Skin epidermis (tissue), 12 donors: Measurements from ENCODE around the gene RERE.

Experiments used
- H3K27ac ChIP-seq, 21 experiments: fragments of 200-600 bp; sonication (generic) in 11 of 21; one replicate each; pipeline ENCODE4 v1.5.0; 2020; ENCODE audit warnings: mild to moderate bottlenecking in 3 of 21, inconsistent platforms in 2 of 21, moderate library complexity in 2 of 21
- H3K4me3 ChIP-seq, 7 experiments: fragments of 200-600 bp; sonication (generic) in 2 of 7; one replicate each; pipeline ENCODE4 v1.5.0; 2020; ENCODE audit warnings: inconsistent platforms in 2 of 7, mild to moderate bottlenecking in 2 of 7, moderate library complexity in 1 of 7

RERE gene

GRCh38 chr1:8662380-8663072 lies 154.9 kb downstream of the RERE start:
- Histone ChIP-seq H3K27ac (peak overlapping the region in 8 of 21 experiments; percentile 9 to 75 (median 48)), H3K4me3 (no peak overlapping the region)

GRCh38 chr1:8661185-8662110 lies 156.0 kb downstream of the RERE start:
- H3K4me3 ChIP-seq, result no peak overlapping the region
- peak overlapping the region in 16 of 21 experiments; percentile 10 to 75 (median 50) for H3K27ac ChIP-seq

- peak overlapping the region in 17 of 21 experiments; percentile 7 to 75 (median 43) for H3K27ac ChIP-seq
- H3K4me3 ChIP-seq, result no peak overlapping the region
Observed at GRCh38 chr1:8660411-8660828, 157.0 kb downstream of the RERE start.

DNA sequence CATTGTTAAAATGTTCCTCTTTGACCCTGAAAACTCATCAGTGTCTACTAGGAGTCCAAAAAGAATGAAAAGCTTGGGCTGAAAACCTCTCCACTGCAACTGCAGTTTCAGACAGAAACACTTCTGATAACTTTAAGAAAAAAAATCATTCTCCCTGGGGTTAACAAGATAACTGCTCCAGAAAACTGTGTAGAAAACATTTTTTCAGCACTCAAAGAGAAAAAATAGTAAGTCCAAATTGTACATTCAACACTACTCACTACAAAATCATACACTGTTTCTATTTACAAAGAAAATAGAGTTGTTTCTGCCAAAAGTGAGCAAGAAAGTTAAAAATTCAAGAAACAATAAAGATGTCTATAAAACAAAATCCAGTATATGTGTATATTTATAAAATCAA lies 157.8 kb downstream of the RERE start:
- H3K27ac ChIP-seq, result no peak overlapping the region
- no peak overlapping the region for H3K4me3 ChIP-seq

GRCh38 chr1:8653878-8654277 lies 163.6 kb downstream of the RERE start:
- Histone ChIP-seq H3K27ac (no peak overlapping the region), H3K4me3 (no peak overlapping the region)

DNA sequence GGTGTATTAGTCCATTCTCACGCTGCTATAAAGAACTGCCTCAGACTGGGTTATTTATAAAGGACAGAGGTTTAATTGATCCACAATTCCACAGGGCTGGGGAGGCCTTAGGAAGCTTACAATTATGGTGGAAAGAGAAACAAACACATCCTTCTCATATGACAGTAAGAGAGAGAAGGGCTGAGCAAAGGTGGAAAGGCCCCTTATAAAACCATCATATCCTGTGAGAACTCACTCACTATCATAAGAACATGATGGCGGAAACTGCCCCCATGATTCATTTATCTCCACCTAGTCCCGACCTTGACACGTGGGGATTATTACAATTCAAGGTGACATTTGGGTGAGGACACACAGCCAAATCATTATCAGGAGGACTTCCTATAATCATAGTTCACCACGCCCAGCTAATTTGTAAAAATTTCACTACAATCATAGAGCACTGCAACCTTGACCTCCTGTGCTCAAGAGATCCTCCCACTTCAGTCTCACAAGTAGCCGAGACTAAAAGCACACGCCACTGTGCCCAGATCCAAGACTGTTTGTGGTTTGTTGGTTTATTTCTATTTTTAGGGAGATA lies 164.9 kb downstream of the RERE start:
- Histone ChIP-seq H3K4me3 (no peak overlapping the region), H3K27ac (peak overlapping the region in 4 of 21 experiments; percentile 34 to 67 (median 47))

DNA sequence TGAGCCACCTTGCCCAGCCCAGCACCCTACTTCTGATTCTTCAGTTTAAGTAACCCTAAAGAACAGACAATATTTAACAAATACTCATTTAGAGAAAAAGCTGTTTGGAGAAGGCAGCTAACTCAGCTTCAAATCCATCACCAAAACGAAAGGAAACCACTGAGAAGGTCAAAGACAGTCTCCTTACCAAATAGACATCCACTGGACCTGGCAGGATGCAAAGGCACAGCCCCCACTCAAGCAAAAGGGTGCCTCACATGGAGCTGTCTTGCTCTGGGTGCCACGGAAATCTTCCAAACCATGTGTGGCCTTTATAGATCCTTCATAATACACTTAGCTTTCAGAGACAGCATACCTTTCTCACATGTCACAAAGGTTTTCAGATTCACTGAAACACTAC lies 165.5 kb downstream of the RERE start:
- H3K27ac ChIP-seq, result peak overlapping the region in 7 of 21 experiments; percentile 3 to 67 (median 34)

DNA sequence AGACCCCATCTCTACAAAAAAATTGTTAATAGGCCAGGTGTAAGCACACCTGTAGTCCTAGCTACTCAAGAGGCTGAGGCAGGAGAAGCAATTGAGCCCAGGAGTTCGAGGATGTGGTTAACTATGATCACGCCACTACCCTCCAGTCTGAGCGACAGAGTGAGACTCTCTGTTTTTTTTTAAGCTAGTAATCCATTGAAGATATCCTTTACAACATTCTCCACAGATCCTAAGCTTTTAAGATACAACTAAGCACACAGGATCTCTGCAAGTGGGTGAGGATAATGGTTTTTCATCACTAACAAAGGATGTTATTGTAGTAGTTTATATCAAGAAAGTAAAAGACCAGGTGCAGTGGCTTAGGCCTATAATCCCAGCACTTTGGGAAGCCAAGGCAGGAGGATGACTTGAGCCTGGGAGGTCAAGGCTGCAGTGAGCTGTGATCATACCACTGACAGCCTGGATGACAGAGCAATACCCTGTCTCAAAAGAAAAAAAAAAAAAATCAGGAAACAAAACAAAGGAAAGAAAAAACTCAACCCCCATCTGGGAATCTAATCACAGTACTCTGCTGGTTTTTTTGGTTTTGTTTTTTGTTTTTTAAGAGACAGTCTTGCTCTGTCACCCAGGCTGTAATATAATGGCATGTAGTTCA lies 166.1 kb downstream of the RERE start:
- no peak overlapping the region for H3K4me3 ChIP-seq
- H3K27ac ChIP-seq, result peak overlapping the region in 7 of 21 experiments; percentile 3 to 67 (median 34)

More for the DNA sequence above, 165.5 kb downstream of the RERE start:
- H3K4me3 ChIP-seq, result no peak overlapping the region

DNA sequence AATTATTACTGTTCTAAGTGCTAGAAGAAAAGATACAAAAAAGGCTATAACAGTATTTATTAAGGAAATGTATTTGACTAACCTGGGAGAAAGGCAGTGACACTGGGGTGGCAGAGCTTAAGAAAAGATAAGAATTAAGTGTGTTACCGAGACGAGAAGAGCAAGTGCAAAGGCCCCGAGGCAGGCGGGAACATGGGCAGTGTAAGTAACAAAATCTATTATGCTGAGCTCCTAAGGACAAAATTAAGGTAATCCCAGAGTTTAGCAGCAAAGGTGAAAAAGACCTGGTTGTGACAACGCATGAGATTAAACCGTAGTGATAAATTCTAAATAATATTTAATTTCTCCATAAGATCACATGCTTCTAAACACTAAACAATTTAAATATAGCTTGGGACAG lies 167.6 kb downstream of the RERE start:
- Histone ChIP-seq H3K27ac (no peak overlapping the region), H3K4me3 (no peak overlapping the region)

- Histone ChIP-seq H3K27ac (no peak overlapping the region), H3K4me3 (no peak overlapping the region)
Observed at GRCh38 chr1:8649027-8649426, 168.4 kb downstream of the RERE start.

- no peak overlapping the region for H3K4me3 ChIP-seq
- H3K27ac ChIP-seq, result no peak overlapping the region
Observed at GRCh38 chr1:8646996-8647395, 170.4 kb downstream of the RERE start.

DNA sequence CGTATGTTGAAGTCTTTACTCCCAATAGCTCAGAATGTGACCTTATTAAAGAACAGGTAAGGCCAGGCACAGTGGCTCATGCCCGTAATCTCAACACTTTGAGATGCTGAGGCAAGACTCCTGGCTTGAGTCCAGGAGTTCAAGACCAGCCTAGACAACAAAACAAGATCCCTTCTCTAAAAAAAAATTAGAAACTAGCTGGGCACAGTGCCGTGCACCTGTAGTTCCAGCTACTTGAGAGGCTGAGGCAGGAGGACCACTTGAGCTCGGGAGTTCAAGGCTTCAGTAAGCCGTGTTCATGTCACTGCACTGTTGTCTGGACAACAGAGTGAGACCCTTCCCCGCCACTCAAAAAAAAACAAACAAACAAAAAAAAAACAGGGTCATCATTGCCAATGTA lies 171.3 kb downstream of the RERE start:
- H3K4me3 ChIP-seq, result no peak overlapping the region
- no peak overlapping the region for H3K27ac ChIP-seq

DNA sequence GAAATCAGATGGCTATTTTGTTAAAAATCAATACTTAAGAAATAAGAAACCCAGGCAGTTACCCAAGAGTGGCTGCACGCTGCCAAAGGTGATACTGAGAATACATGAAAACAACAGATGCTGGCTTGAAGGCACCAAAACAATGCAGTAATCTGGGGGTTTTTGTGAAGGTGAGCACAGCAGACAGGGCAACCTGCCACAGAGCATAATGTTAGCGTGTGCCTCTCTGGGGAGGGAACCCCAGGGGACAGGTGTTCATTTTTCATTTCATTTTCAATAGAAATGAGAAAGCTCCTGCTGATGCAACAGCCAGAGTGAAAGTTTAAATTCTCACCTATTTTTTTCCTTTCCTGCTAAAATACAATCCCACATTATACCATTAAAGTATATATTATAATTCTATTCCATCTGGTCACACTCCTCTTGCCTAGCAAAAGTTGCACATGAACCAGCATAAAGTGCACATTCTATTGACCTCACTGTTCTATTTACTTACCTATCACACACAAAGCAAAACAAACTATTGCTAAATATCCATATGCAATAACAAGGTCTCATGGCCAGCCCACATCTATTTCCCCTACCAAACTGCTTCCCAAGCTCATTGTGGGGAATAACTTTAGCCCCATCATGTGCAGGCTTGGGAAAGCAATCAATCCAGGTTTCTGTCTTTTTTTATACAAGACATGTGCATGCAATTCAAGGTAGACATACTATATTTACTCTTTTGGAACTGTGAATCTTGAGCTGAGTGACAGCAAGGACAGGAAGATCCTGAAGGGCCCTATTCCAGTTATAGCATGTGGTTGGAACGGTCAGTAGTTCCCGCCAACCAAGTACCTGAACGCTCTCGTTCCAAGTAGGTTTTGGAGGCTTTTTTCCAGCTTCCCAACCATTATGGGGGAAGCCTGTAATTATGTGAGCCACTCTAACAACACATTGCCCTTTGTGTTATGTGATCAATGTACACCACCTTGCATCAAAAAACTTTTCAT lies 173.6 kb downstream of the RERE start:
- H3K4me3 ChIP-seq, result no peak overlapping the region

GRCh38 chr1:8642114-8642513 lies 175.3 kb downstream of the RERE start:
- Histone ChIP-seq H3K4me3 (no peak overlapping the region), H3K27ac (no peak overlapping the region)

More for the DNA sequence above, 173.6 kb downstream of the RERE start:
- no peak overlapping the region for H3K27ac ChIP-seq

DNA sequence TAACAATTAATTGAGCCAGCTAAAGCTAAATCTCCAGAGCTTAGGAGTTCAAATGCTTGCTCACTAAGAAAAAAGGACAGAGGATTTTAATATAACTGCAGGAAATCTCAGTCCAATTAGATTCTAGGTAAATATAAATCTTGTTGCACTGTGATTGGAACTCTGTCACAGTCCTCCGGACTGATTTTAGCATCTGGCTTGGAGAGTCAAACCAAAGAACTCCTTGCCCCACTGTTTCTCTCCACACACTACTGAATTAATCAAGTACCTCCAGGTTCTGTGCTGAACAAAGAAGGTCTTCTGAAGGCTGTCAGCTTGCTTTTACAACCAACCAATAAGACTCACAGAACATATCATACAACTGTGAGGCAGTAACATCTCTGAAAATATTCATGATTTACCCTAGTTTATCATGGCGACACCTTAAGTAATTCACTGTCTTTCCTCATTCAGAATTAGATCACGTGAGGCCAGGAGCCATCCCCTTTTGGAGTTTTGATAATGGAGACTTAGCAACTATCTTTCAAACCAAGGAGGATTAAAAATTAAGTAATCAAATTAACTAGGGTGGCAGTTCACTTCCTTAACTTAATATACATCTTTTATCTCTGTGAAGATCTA lies 176.0 kb downstream of the RERE start:
- H3K27ac ChIP-seq, result no peak overlapping the region
- H3K4me3 ChIP-seq, result no peak overlapping the region

DNA sequence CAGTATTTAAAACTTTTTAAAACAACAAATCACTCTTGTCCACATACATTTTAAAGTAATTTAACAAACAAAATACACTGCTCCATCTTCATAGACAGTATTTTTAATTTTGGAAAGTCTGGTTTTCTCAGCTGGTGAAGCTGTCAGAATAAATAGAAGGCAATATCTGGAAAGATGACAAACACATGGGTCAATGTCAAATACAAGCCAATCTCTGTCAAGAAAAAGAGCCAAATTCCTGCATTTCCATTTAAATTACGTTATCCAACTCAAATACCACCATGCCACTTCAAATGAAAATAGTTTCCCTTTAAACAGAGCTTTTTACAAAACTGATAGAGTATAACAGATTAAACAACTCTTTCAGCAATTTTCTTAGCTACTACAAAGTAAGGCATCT lies 176.5 kb downstream of the RERE start:
- Histone ChIP-seq H3K4me3 (no peak overlapping the region), H3K27ac (no peak overlapping the region)

GRCh38 chr1:8639148-8639547 lies 178.3 kb downstream of the RERE start:
- Histone ChIP-seq H3K27ac (no peak overlapping the region), H3K4me3 (no peak overlapping the region)

DNA sequence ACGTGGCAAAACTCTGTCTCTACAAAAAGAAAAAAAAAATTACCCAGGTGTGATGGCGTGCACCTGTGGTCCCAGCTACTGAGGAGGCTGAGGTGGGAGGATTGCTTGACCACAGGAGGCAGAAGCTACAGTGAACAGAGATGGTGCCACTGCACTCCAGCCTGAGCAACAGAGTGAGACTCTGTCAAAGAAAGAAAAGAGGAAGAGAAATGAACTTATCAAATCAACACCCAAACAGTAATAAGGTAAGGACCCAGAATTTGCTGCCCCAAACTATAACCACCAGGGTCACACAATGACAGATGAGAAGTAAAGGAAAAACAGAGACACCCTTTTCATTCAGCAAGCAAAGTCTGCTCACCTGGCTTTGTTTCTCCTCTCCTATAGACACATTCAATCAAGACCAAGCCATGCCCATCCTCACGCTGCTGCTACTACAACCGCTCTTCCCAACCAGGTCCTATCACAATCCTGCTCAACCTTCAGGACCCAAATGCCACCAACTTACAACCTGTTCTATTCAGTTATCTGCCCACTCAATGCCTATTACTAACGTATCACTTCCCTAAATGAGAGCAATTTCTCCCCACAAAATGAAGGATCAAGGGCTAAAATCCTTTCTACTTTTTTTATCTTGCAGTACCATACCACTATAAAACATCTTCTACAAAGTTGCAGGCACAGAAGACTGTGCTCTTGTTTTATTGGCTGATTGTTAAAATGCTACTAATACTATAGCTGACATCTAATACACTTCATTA lies 183.5 kb downstream of the RERE start:
- Histone ChIP-seq H3K4me3 (no peak overlapping the region), H3K27ac (no peak overlapping the region)
